HG02970 (cell line): ENCODE data around the gene CRYZL1.

Source experiments
- ATAC-seq: cut with Tn5 transposase; IDR thresholded peaks from one replicate; pipeline ENCODE4 v1.9.1; 2021; ENCODE audit warnings: mild to moderate bottlenecking, moderate library complexity, moderate number of reproducible peaks; ENCODE audit not compliant: unreplicated experiment, low FRiP score

Gene CRYZL1

GRCh38 chr21:33567914-33568313 lies 73.6 kb downstream of the CRYZL1 start:
- ATAC-seq = no peak

- ATAC-seq = no peak
These were observed 75.0 kb downstream of the CRYZL1 start for GRCh38 chr21:33566514-33566913.

GRCh38 chr21:33562389-33562788 lies 79.2 kb downstream of the CRYZL1 start:
- no peak for ATAC-seq

GRCh38 chr21:33561373-33561772 lies 80.2 kb downstream of the CRYZL1 start:
- ATAC-seq = no peak

GRCh38 chr21:33560965-33561364 lies 80.6 kb downstream of the CRYZL1 start:
- no peak for ATAC-seq

GRCh38 chr21:33559813-33560212 lies 81.7 kb downstream of the CRYZL1 start:
- ATAC-seq = no peak

GRCh38 chr21:33558777-33559421 lies 82.6 kb downstream of the CRYZL1 start:
- ATAC-seq = no peak

- no peak for ATAC-seq
These were observed 84.1 kb downstream of the CRYZL1 start for GRCh38 chr21:33557447-33557846.

GRCh38 chr21:33554982-33555344 lies 86.6 kb downstream of the CRYZL1 start:
- no peak for ATAC-seq

- no peak for ATAC-seq
These were observed 87.1 kb downstream of the CRYZL1 start for GRCh38 chr21:33554236-33554981.

GRCh38 chr21:33552999-33553598 lies 88.4 kb downstream of the CRYZL1 start:
- ATAC-seq = no peak

- ATAC-seq = no peak
These were observed 89.2 kb downstream of the CRYZL1 start for GRCh38 chr21:33552093-33552998.

- no peak for ATAC-seq
These were observed 89.9 kb downstream of the CRYZL1 start for GRCh38 chr21:33551664-33552063.

GRCh38 chr21:33550772-33551660 lies 90.5 kb downstream of the CRYZL1 start:
- no peak for ATAC-seq

- ATAC-seq = no peak
These were observed 91.4 kb downstream of the CRYZL1 start for GRCh38 chr21:33549848-33550771.

- ATAC-seq = no peak
These were observed 95.5 kb downstream of the CRYZL1 start for GRCh38 chr21:33546086-33546485.

GRCh38 chr21:33544451-33545195 lies 96.9 kb downstream of the CRYZL1 start:
- no peak for ATAC-seq

GRCh38 chr21:33543505-33544129 lies 97.9 kb downstream of the CRYZL1 start:
- ATAC-seq = no peak
